ENCODE data around the gene LGMN.

GRCh38 chr14:92668276-92668973, 80.0 kb downstream of the LGMN start:
- TF ChIP-seq EP300 (IDR thresholded peaks at IDR 0.05) (no peak), POLR2A (IDR thresholded peaks at IDR 0.05) (no peak), CTCF (IDR thresholded peaks at IDR 0.05) (no peak)
